ENCODE measurements around the gene TASP1.

DNA sequence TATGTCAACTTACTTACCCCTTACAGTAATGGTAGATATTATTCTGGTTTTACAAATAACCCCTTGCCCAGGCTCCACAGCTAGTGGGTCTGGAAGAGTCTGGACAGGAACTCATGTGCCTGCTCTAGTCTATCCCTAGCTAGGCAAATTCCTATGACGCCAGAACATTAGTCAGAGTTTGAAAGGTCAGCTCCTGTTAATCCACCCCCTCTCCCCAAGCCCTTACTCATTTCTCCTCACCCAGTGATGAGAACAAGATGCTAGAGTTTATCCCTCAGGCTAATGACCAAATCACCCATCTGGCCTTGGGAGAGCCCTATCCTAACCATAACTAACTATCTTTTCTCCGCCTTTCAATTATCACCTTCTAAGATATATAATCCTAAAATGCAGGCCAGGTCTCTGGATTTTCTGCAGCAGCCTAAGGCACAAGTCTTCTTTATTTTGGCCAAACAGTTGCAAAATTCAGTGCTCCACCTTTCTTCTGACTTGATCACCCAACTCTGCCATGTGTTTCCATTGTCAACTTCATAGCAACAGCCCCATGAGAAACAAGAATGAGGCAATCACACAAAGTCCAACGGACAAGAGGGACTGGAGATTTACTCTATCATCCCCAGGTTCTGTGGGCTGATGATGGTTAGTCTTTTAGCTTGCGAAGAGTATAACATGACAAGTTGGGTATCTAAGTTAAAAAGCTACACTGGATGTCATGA is 113.3 kb downstream of the TASP1 start:
- no peak for TF ChIP-seq CTCF (IDR thresholded peaks at IDR 0.05; ENCODE audit: low read depth, low read length, missing input control)
- TF ChIP-seq RXRA (IDR thresholded peaks at IDR 0.05) = no peak
- no peak for TF ChIP-seq GABPA (IDR thresholded peaks at IDR 0.05 in 1 of 2, conservative IDR thresholded peaks at IDR 0.05 in 1 of 2)
- no peak for TF ChIP-seq JUND (IDR thresholded peaks at IDR 0.05)
